ENCODE data around the gene KIRREL3. TPM values are rescaled to one million over a fixed set of nuclear protein-coding genes. Genes with fewer than 3 reads are reported as not detected.

The KIRREL3 gene
- total and polyA plus RNA-seq, 9 donors: 0.25 to 5.3 (median 0.48) TPM

DNA sequence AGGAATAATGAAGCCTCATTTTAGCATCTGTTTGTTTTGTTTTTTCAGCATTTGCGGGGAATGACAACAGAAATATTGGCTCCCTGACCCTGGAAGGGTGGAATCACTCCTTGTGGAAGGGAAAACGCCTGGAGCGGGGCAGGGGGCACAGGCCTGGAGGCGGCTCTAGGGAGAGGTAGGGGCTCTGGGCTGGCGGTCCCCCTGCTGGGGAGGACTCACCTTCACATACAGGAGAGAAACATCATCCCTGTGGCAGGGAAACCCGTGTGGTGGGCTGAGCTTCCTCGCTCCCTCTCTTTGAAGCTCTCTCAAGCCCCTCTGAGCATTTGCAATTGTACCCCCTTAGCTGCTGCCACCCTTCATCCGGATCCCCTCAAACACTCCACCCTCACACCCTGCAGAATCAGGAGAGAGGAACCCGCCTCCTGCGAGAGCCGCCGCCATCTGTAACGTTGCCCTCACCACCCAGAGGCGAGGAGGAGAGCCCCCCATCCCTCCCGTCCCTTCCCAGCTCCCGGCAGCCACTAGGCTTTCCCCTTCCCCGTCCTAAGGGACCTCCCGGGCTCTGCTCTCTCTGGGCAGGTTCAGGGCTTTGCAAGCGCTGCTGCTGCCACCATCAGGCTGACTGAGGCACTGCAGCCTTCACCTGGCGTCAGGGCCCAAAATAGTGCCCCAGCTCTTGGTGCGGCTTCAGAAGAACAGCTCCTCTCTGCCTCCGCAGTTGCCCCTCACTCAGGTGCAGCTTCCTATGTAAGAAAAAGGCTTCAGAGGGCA is 10.4 kb downstream of the KIRREL3 start:
- H3K4me1 ChIP-seq (ENCODE audit: insufficient read depth): no peaks in the 10 kb centered on the region
- no peaks in the 10 kb centered on the region for H3K9me3 ChIP-seq
- no peak overlapping the region for H3K4me3 ChIP-seq
- peak; percentile 24 to 68 (median 57) for DNase-seq
- WGBS, 3 donors: 17 to 23% (median 19%) methylated on average over 22 of the region's 22 CpGs
- intact Hi-C loops (cut with DNase I): loop anchor here in 3 of 4 donors (5.0 to 10.0 kb wide), 3 partner anchors 545 to 685 kb away; partner anchors contain the start of gene DCPS (in 1 of the 3)
- no peaks in the 10 kb centered on the region for H3K27me3 ChIP-seq
- no peaks in the 10 kb centered on the region for H3K36me3 ChIP-seq
- TF ChIP-seq, protein P1, sequence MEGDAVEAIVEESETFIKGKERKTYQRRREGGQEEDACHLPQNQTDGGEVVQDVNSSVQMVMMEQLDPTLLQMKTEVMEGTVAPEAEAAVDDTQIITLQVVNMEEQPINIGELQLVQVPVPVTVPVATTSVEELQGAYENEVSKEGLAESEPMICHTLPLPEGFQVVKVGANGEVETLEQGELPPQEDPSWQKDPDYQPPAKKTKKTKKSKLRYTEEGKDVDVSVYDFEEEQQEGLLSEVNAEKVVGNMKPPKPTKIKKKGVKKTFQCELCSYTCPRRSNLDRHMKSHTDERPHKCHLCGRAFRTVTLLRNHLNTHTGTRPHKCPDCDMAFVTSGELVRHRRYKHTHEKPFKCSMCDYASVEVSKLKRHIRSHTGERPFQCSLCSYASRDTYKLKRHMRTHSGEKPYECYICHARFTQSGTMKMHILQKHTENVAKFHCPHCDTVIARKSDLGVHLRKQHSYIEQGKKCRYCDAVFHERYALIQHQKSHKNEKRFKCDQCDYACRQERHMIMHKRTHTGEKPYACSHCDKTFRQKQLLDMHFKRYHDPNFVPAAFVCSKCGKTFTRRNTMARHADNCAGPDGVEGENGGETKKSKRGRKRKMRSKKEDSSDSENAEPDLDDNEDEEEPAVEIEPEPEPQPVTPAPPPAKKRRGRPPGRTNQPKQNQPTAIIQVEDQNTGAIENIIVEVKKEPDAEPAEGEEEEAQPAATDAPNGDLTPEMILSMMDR (IDR thresholded peaks at IDR 0.05): peak; percentile 33 to 58 (median 42)
- no peak for TF ChIP-seq POLR2A (IDR thresholded peaks at IDR 0.05)
- no peak overlapping the region for H3K27ac ChIP-seq

DNA sequence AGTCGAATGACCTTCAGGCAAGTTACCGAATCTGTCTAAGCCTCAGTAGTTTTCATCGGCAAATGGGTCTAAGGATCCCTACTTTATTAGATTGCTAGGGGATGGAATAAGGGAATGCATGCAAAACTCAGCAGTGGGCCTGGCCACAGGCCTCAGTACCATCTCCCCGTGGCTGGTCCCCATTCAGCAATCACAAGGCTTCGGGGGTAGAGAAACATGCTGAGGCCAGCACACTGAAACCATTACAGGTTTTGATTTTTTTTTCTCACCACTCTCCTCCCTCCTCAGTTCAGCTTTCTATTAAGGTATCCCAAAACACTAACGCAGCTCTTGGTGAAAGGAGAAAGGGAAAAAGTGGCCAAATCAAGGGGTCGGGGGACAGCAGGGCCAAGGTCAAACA is 11.9 kb downstream of the KIRREL3 start:
- TF ChIP-seq POLR2A (IDR thresholded peaks at IDR 0.05) (no peak), EP300 (IDR thresholded peaks at IDR 0.05) (no peak)
- TF ChIP-seq, protein P1 (IDR thresholded peaks at IDR 0.05): no peak
- WGBS, 3 donors: 80 to 87% (median 85%) methylated on average over 7 of the region's 7 CpGs
- intact Hi-C loops (cut with DNase I): no loop called here

DNA sequence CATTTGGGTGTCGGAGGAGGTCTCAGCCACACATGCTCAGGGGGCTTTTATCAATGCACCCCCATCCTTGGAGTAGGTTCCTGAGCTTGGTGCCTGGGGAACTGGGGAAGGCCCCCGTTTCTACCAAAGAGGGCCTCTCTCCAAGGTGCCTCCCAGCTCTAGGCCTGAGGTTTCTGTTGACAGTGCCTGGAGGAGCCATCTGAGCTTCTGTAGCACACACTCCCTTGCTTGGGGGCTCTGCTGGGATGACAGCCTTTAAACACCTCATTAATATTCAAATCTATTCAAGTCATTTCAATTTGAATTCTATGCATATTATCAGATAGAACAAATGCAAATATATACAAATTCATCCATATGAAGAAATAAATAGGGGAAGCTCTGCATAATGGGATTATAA is 18.9 kb downstream of the KIRREL3 start:
- no peaks in the 10 kb centered on the region for H3K27me3 ChIP-seq
- WGBS, 3 donors: 59 to 85% (median 69%) methylated on average over 2 of the region's 2 CpGs
- no peak overlapping the region for H3K27ac ChIP-seq
- no peaks in the 10 kb centered on the region for H3K36me3 ChIP-seq
- TF ChIP-seq EP300 (IDR thresholded peaks at IDR 0.05): no peak
- TF ChIP-seq, protein P1 (IDR thresholded peaks at IDR 0.05): no peak
- no peak for TF ChIP-seq POLR2A (IDR thresholded peaks at IDR 0.05)
- intact Hi-C loops (cut with DNase I): no loop called here
- no peak overlapping the region for H3K4me3 ChIP-seq
- H3K9me3 ChIP-seq: no peaks in the 10 kb centered on the region
- DNase-seq: no peak
- H3K4me1 ChIP-seq (ENCODE audit: insufficient read depth): no peaks in the 10 kb centered on the region

More for the DNA sequence above, 11.9 kb downstream of the KIRREL3 start:
- Histone ChIP-seq H3K27ac (no peak overlapping the region), H3K9me3 (no peaks in the 10 kb centered on the region), H3K36me3 (no peaks in the 10 kb centered on the region), H3K4me1 (ENCODE audit: insufficient read depth) (no peaks in the 10 kb centered on the region), H3K4me3 (no peak overlapping the region), H3K27me3 (no peaks in the 10 kb centered on the region)
- no peak for DNase-seq

DNA sequence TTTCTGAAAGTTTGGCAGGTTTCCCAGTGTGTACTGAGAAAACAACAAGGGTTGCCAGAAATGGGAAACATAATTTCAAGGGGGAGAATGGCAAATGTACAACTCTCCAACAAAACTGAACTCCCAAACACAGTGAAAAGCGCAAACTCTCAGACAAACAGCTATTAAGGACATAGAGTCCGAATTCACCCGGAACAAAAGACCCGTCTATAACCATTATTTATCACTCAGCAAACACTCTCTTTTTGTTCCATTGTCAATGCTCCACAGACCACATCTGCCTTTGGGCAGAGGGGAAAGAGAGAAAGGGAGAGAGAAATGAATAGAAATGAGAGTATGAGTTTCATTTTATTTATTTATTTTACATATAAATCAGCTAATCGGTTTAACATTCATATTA is 21.7 kb downstream of the KIRREL3 start:
- no peaks in the 10 kb centered on the region for H3K4me1 ChIP-seq (ENCODE audit: insufficient read depth)
- no peak for DNase-seq
- H3K36me3 ChIP-seq: no peaks in the 10 kb centered on the region
- H3K4me3 ChIP-seq: no peak overlapping the region
- no peaks in the 10 kb centered on the region for H3K9me3 ChIP-seq
- no peak overlapping the region for H3K27ac ChIP-seq
- 81 to 86% (median 84%) methylated on average over 5 of the region's 5 CpGs for WGBS, 3 donors
- intact Hi-C loops (cut with DNase I): no loop called here
- TF ChIP-seq, protein P1 (IDR thresholded peaks at IDR 0.05): no peak
- TF ChIP-seq POLR2A (IDR thresholded peaks at IDR 0.05) (no peak), EP300 (IDR thresholded peaks at IDR 0.05) (no peak)
- no peaks in the 10 kb centered on the region for H3K27me3 ChIP-seq

All from ovary (tissue), 9 donors.